Activated naive CD4-positive, alpha-beta T cell treated with anti-CD3 and anti-CD28 coated beads, Interleukin-2, amount 50 U/mL, for 72 hours (primary cell): ENCODE measurements around the gene GRIK3. TPM values are rescaled to one million over a fixed set of nuclear protein-coding genes. Genes with fewer than 3 reads are reported as not detected.
A peak's percentile ranks its signal among the peaks of the same experiment; 100 is the strongest.

Experiments used
- ATAC-seq, 2 donors: fragments of 150-1000 bp; cut with Tn5 transposase; 2 replicates each; pipeline ENCODE4 v1.10.0; 2021; ENCODE audit warnings: mild to moderate bottlenecking in 2 of 2, moderate library complexity in 2 of 2
- DNase-seq, 2 donors: peaks; one replicate each; pipeline ENCODE4 v3.0.0; 2021 to 2022; ENCODE audit warnings: low spot score in 2 of 2
- H3K27ac Mint-ChIP-seq, 2 donors: one replicate each; pipeline ENCODE4 v1.8.0; 2022; ENCODE audit warnings: mild to moderate bottlenecking in 2 of 2, mixed read lengths in 2 of 2
- H3K36me3 Mint-ChIP-seq, 2 donors: one replicate each; pipeline ENCODE4 v1.8.0; 2022; ENCODE audit warnings: mixed read lengths in 2 of 2
- H3K9me3 Mint-ChIP-seq, 2 donors: one replicate each; pipeline ENCODE4 v1.8.0; 2022; ENCODE audit warnings: mixed read lengths in 2 of 2
- total RNA-seq, 2 donors: library from RNA; stranded (reverse); gene quantifications; one replicate each; pipeline ENCODE4 v1.2.3, GENCODE V29; 2022

Gene GRIK3
- total RNA-seq, 2 donors from 2014 or later = not detected

- DNase-seq = no peak
- H3K36me3 Mint-ChIP-seq = no peaks in the 10 kb centered on the region
- ATAC-seq = no peak
- no peaks in the 10 kb centered on the region for H3K9me3 Mint-ChIP-seq
- H3K27ac Mint-ChIP-seq = no peak overlapping the region
Measured at GRCh38 chr1:37033355-37034101, 787 bp downstream of the GRIK3 start.

- no peak for DNase-seq
- no peak for ATAC-seq
- Mint-ChIP-seq H3K9me3 (no peaks in the 10 kb centered on the region), H3K36me3 (no peaks in the 10 kb centered on the region), H3K27ac (peak overlapping the region in 1 of 2 donors; percentile 87)
Measured at GRCh38 chr1:37032660-37033354, 1.5 kb downstream of the GRIK3 start.

- ATAC-seq = no peak
- Mint-ChIP-seq H3K36me3 (no peaks in the 10 kb centered on the region), H3K27ac (no peak overlapping the region), H3K9me3 (no peaks in the 10 kb centered on the region)
- no peak for DNase-seq
Measured at GRCh38 chr1:37031871-37032270, 2.4 kb downstream of the GRIK3 start.

GRCh38 chr1:37031429-37031828, 2.9 kb downstream of the GRIK3 start:
- Mint-ChIP-seq H3K9me3 (no peaks in the 10 kb centered on the region), H3K27ac (no peak overlapping the region), H3K36me3 (no peaks in the 10 kb centered on the region)
- no peak for DNase-seq
- ATAC-seq = no peak

- no peaks in the 10 kb centered on the region for H3K36me3 Mint-ChIP-seq
Measured at GRCh38 chr1:37028981-37029617, 5.2 kb downstream of the GRIK3 start.

GRCh38 chr1:37021502-37021901, 12.8 kb downstream of the GRIK3 start:
- H3K36me3 Mint-ChIP-seq = no peaks in the 10 kb centered on the region
- H3K9me3 Mint-ChIP-seq = peaks cover 4 to 6% of the 10 kb centered on the region in 2 donors
- ATAC-seq (no peak), DNase-seq (no peak)
- H3K27ac Mint-ChIP-seq = no peak overlapping the region

More at GRCh38 chr1:37028981-37029617, 5.2 kb downstream of the GRIK3 start:
- DNase-seq (no peak), ATAC-seq (no peak)
- Mint-ChIP-seq H3K27ac (no peak overlapping the region), H3K9me3 (no peaks in the 10 kb centered on the region)

GRCh38 chr1:37020653-37021277, 13.6 kb downstream of the GRIK3 start:
- ATAC-seq (no peak), DNase-seq (peak in 1 of 2 donors; percentile 23)
- Mint-ChIP-seq H3K36me3 (no peaks in the 10 kb centered on the region), H3K27ac (no peak overlapping the region), H3K9me3 (peaks cover 4 to 6% of the 10 kb centered on the region in 2 donors)

- H3K9me3 Mint-ChIP-seq = peaks cover 4 to 6% of the 10 kb centered on the region in 2 donors
- DNase-seq (no peak), ATAC-seq (no peak)
- H3K27ac Mint-ChIP-seq = no peak overlapping the region
- H3K36me3 Mint-ChIP-seq = no peaks in the 10 kb centered on the region
Measured at GRCh38 chr1:37018510-37018909, 15.8 kb downstream of the GRIK3 start.

- Mint-ChIP-seq H3K36me3 (no peaks in the 10 kb centered on the region), H3K9me3 (peaks cover 4 to 6% of the 10 kb centered on the region in 2 donors), H3K27ac (no peak overlapping the region)
- ATAC-seq (no peak), DNase-seq (no peak)
Measured at GRCh38 chr1:37017720-37018119, 16.6 kb downstream of the GRIK3 start.

- Mint-ChIP-seq H3K9me3 (peaks cover 4 to 6% of the 10 kb centered on the region in 2 donors), H3K36me3 (no peaks in the 10 kb centered on the region), H3K27ac (no peak overlapping the region)
- ATAC-seq (no peak), DNase-seq (no peak)
Measured at GRCh38 chr1:37016121-37016520, 18.2 kb downstream of the GRIK3 start.

GRCh38 chr1:37015713-37016112, 18.6 kb downstream of the GRIK3 start:
- ATAC-seq = no peak
- DNase-seq = no peak
- Mint-ChIP-seq H3K36me3 (no peaks in the 10 kb centered on the region), H3K27ac (no peak overlapping the region), H3K9me3 (peaks cover under 1 to 6% of the 10 kb centered on the region in 2 donors)

GRCh38 chr1:37012226-37012625, 22.1 kb downstream of the GRIK3 start:
- Mint-ChIP-seq H3K9me3 (no peaks in the 10 kb centered on the region), H3K27ac (no peak overlapping the region), H3K36me3 (no peaks in the 10 kb centered on the region)
- DNase-seq (no peak), ATAC-seq (no peak)

- DNase-seq (no peak), ATAC-seq (no peak)
- Mint-ChIP-seq H3K9me3 (no peaks in the 10 kb centered on the region), H3K27ac (no peak overlapping the region), H3K36me3 (no peaks in the 10 kb centered on the region)
Measured at GRCh38 chr1:37010011-37010410, 24.3 kb downstream of the GRIK3 start.

- no peaks in the 10 kb centered on the region for H3K36me3 Mint-ChIP-seq
- no peaks in the 10 kb centered on the region for H3K9me3 Mint-ChIP-seq
- H3K27ac Mint-ChIP-seq = no peak overlapping the region
- no peak for DNase-seq
- ATAC-seq = no peak
Measured at GRCh38 chr1:37009521-37009920, 24.8 kb downstream of the GRIK3 start.

- no peak for ATAC-seq
- DNase-seq = no peak
- no peaks in the 10 kb centered on the region for H3K36me3 Mint-ChIP-seq
- H3K27ac Mint-ChIP-seq = no peak overlapping the region
- no peaks in the 10 kb centered on the region for H3K9me3 Mint-ChIP-seq
Measured at GRCh38 chr1:37006132-37006868, 28.0 kb downstream of the GRIK3 start.

- no peaks in the 10 kb centered on the region for H3K36me3 Mint-ChIP-seq
- no peak overlapping the region for H3K27ac Mint-ChIP-seq
- no peaks in the 10 kb centered on the region for H3K9me3 Mint-ChIP-seq
- DNase-seq = no peak
- no peak for ATAC-seq
Measured at GRCh38 chr1:37002898-37003297, 31.4 kb downstream of the GRIK3 start.
